Stomach smooth muscle (tissue), 2 donors: Measurements from ENCODE around the gene FAM118B.

Experiments
- H3K27ac ChIP-seq: one replicate; pipeline ENCODE4 v1.7.0; 2013; ENCODE audit warnings: mild to moderate bottlenecking, low read length, inconsistent platforms
- H3K27me3 ChIP-seq, 2 donors: one replicate each; pipeline ENCODE4 v1.7.0; 2013; ENCODE audit warnings: low read length in 2 of 2; ENCODE audit not compliant: insufficient read depth in 2 of 2, control insufficient read depth in 1 of 2
- H3K36me3 ChIP-seq, 2 donors: one replicate each; pipeline ENCODE4 v1.7.0; 2013; ENCODE audit warnings: low read length in 2 of 2; ENCODE audit not compliant: control insufficient read depth in 2 of 2, insufficient read depth in 2 of 2
- H3K4me1 ChIP-seq: one replicate; pipeline ENCODE4 v1.7.0; 2013; ENCODE audit warnings: low read length; ENCODE audit not compliant: control insufficient read depth, insufficient read depth
- H3K4me3 ChIP-seq, 2 donors: one replicate each; pipeline ENCODE4 v1.7.0; 2013; ENCODE audit warnings: low read length in 2 of 2
- H3K9ac ChIP-seq, 2 donors: one replicate each; pipeline ENCODE4 v1.7.0; 2013; ENCODE audit warnings: low read length in 2 of 2, mild to moderate bottlenecking in 1 of 2
- H3K9me3 ChIP-seq, 2 donors: one replicate each; pipeline ENCODE4 v1.7.0; 2013; ENCODE audit warnings: low read length in 2 of 2; ENCODE audit not compliant: control insufficient read depth in 2 of 2
- donor health status: healthy.
- donor health status: Pancreatic carcinoma.

Gene FAM118B

GRCh38 chr11:126211236-126212088 is at the start of gene FAM118B, which contains the start of gene RPUSD4:
Gene FAM118B (plus strand): TSS chr11:126211782. CDS start chr11:126235002, 23,220 bp downstream.
Gene RPUSD4 (minus strand): TSS chr11:126211650. CDS start chr11:126211638, 12 bp downstream.
- Histone ChIP-seq H3K36me3 (peaks cover 8 to 14% of the 10 kb centered on the region in 2 donors), H3K4me3 (peak within 1 kb of the TSS; percentile 92 to 99), H3K4me1 (peaks cover 17% of the 10 kb centered on the region), H3K9me3 (no peaks in the 10 kb centered on the region), H3K9ac (peak within 1 kb of the TSS; percentile 84 to 86), H3K27me3 (no peaks in the 10 kb centered on the region), H3K27ac (peak within 1 kb of the TSS; percentile 49)

- peak overlapping the region in 1 of 2 donors; percentile 42 for H3K9ac ChIP-seq
- H3K36me3 ChIP-seq, result no peaks in the 10 kb centered on the region
- peak overlapping the region; percentile 23 to 57 for H3K4me3 ChIP-seq
- peak overlapping the region; percentile 49 for H3K27ac ChIP-seq
- H3K27me3 ChIP-seq, result no peaks in the 10 kb centered on the region
- no peaks in the 10 kb centered on the region for H3K9me3 ChIP-seq
- H3K4me1 ChIP-seq, result peaks cover 26% of the 10 kb centered on the region
Observed at GRCh38 chr11:126162306-126163030, 49.1 kb upstream of the FAM118B start.

GRCh38 chr11:126163074-126163700 is 48.4 kb upstream of the FAM118B start:
- Histone ChIP-seq H3K27me3 (no peaks in the 10 kb centered on the region), H3K4me1 (peaks cover 30% of the 10 kb centered on the region), H3K27ac (peak overlapping the region; percentile 49), H3K9ac (peak overlapping the region in 1 of 2 donors; percentile 42), H3K9me3 (no peaks in the 10 kb centered on the region), H3K4me3 (peak overlapping the region in 1 of 2 donors; percentile 57), H3K36me3 (no peaks in the 10 kb centered on the region)

- Histone ChIP-seq H3K27me3 (no peaks in the 10 kb centered on the region), H3K36me3 (no peaks in the 10 kb centered on the region), H3K9ac (no peak overlapping the region), H3K4me3 (no peak overlapping the region), H3K4me1 (peaks cover 30% of the 10 kb centered on the region), H3K9me3 (no peaks in the 10 kb centered on the region), H3K27ac (no peak overlapping the region)
Observed at GRCh38 chr11:126163779-126164178, 47.8 kb upstream of the FAM118B start.

DNA sequence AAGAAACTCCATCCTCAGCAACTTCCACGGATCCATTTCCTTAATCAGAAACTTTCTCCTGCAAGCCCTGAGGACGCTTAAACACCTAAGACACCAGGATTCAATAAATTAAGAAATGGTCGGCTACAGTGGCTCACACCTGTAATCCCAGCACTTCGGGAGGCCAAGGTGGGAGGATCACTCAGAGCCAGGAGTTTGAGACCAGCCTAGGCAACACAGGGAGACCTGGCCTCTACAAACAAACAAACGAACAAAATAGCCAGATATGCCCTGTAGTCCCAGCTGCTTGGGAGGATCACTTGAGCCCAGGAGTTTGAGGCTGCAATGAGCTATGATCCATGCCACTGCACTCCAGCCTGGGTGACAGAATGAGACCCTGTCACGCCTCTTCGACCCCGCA is 46.8 kb upstream of the FAM118B start:
- H3K27ac ChIP-seq, result no peak overlapping the region
- H3K4me1 ChIP-seq, result peaks cover 30% of the 10 kb centered on the region
- H3K27me3 ChIP-seq, result no peaks in the 10 kb centered on the region

GRCh38 chr11:126165311-126165720 is 46.3 kb upstream of the FAM118B start:
- Histone ChIP-seq H3K36me3 (no peaks in the 10 kb centered on the region), H3K9ac (no peak overlapping the region), H3K27ac (no peak overlapping the region), H3K4me3 (no peak overlapping the region), H3K9me3 (no peaks in the 10 kb centered on the region), H3K4me1 (peaks cover 30% of the 10 kb centered on the region), H3K27me3 (no peaks in the 10 kb centered on the region)

More for the DNA sequence above, 46.8 kb upstream of the FAM118B start:
- no peaks in the 10 kb centered on the region for H3K9me3 ChIP-seq
- no peak overlapping the region for H3K4me3 ChIP-seq
- no peaks in the 10 kb centered on the region for H3K36me3 ChIP-seq
- no peak overlapping the region for H3K9ac ChIP-seq

DNA sequence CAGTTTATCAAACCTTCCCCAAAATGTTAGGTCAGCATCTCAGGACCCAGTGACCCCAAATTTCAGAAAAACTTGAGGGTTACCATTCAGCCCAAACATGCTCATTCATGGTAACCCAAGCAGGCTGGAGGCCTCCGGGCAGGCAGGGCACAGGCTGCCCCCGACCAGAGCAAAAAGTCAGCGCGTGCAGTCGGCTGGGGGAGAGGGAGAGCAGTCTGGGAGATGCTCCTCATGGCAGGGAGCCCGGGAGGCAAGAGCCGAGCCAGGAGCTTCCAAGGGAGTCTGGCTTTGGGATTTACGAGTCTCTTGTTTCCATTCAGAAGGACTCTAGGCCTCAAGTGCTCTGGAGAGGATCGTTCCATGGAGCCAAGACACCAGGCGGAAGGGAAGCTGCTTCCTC is 45.8 kb upstream of the FAM118B start:
- Histone ChIP-seq H3K9ac (no peak overlapping the region), H3K36me3 (no peaks in the 10 kb centered on the region), H3K27ac (peak overlapping the region; percentile 18), H3K27me3 (no peaks in the 10 kb centered on the region), H3K9me3 (no peaks in the 10 kb centered on the region), H3K4me3 (no peak overlapping the region), H3K4me1 (peaks cover 30% of the 10 kb centered on the region)

DNA sequence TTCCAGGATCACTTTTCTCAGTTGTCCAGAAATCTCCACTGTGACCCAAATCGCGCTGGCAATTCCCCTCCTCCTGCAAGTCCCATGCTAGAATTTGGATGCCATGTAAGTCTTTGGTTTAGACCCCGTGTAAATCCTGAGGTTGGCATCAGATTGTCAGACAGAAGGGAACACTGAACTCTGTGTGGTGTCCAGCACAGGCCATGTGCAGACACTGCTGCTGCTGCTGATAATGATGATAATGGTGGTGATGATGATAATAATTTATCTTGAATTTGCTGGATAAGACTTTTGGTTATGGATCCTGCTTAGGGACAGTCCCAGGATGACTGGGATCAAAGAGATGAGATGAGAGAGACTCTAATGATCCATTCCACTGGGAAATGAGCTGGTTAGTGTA is 45.2 kb upstream of the FAM118B start:
- Histone ChIP-seq H3K27ac (no peak overlapping the region), H3K9ac (no peak overlapping the region), H3K4me3 (no peak overlapping the region), H3K27me3 (no peaks in the 10 kb centered on the region), H3K9me3 (no peaks in the 10 kb centered on the region), H3K36me3 (no peaks in the 10 kb centered on the region), H3K4me1 (peaks cover 27% of the 10 kb centered on the region)

DNA sequence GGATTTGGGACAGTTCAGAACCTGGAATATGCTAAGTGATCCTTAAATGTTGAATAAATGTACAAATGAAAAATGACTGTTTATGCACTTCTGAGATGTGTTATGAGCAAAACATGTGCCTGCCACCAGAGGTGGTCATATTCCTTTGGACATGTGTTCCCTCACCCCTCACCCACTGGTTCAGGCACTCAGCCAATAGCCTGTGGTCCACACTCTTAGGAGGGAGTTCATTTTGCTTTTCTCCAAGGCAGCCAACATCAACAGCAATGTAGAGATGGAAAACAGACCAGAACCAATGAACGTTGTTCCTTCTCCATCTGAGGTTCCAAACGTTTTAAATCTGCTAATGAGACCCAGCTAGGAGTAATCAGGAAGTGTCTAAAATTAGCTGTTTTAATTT is 44.1 kb upstream of the FAM118B start:
- Histone ChIP-seq H3K4me1 (peaks cover 23% of the 10 kb centered on the region), H3K27me3 (no peaks in the 10 kb centered on the region), H3K9me3 (no peaks in the 10 kb centered on the region), H3K36me3 (no peaks in the 10 kb centered on the region), H3K9ac (no peak overlapping the region), H3K27ac (no peak overlapping the region), H3K4me3 (no peak overlapping the region)

GRCh38 chr11:126169291-126169690 is 42.3 kb upstream of the FAM118B start:
- Histone ChIP-seq H3K9me3 (no peaks in the 10 kb centered on the region), H3K4me1 (peaks cover 13% of the 10 kb centered on the region), H3K27ac (no peak overlapping the region), H3K27me3 (no peaks in the 10 kb centered on the region), H3K36me3 (no peaks in the 10 kb centered on the region), H3K9ac (no peak overlapping the region), H3K4me3 (no peak overlapping the region)
